HG03280 (cell line): ENCODE data around the gene FAM118B.
A peak's percentile ranks its signal among the peaks of the same experiment; 100 is the strongest.

Source experiments
- ATAC-seq: cut with Tn5 transposase; IDR thresholded peaks from one replicate; pipeline ENCODE4 v1.9.1; 2021; ENCODE audit warnings: mild to moderate bottlenecking, moderate library complexity; ENCODE audit not compliant: unreplicated experiment

FAM118B gene

DNA sequence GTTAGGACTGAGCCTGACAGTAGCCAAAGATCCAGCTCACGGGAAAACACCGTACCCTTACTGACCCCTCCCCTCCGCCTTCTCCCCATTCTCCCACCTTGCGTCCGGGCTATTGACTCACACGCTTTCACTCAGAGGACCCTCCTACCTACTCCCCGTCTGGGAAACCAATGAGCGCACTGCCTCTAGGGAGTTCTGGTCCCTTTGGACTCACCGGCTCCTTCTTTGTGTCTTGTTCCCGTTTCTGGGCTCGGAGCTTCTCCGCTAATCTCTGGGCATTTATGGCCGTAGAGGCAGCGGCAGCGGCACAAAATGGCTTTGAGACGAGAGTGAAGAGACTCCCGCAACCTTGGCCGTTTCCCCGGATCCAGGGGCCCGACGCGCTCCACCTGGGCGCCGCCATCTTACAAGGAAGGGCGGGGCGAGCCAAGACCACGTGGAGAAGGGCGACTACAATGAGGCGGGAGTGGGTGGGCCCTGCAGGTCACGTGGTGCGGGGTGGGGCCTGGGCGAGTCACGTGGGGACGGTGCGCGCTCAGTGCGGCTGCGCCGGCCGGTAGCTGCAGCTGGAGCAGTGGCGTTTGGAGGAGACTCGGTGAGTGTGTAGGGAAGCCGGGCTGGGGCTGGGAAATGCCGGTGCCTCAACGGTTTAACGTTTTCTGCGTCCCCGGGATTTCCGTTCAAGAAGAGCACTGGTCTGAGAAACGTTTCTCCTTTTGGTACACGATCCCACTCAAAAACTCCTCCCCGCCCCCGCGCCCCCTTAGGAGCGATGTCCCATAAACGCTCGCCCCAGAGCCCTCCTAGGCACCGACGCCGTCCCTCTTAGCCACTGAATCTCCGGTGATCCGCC lies at the start of gene FAM118B, which contains the start of gene RPUSD4:
TSS of gene FAM118B (plus strand) at position 547 of the 853 bp plus-strand sequence. CDS start 23,220 bp downstream, outside the sequence.
TSS of gene RPUSD4 (minus strand) at position 415 of the 853 bp plus-strand sequence. CDS start at position 403, 12 bp downstream.
- peak; percentile 96 for ATAC-seq

DNA sequence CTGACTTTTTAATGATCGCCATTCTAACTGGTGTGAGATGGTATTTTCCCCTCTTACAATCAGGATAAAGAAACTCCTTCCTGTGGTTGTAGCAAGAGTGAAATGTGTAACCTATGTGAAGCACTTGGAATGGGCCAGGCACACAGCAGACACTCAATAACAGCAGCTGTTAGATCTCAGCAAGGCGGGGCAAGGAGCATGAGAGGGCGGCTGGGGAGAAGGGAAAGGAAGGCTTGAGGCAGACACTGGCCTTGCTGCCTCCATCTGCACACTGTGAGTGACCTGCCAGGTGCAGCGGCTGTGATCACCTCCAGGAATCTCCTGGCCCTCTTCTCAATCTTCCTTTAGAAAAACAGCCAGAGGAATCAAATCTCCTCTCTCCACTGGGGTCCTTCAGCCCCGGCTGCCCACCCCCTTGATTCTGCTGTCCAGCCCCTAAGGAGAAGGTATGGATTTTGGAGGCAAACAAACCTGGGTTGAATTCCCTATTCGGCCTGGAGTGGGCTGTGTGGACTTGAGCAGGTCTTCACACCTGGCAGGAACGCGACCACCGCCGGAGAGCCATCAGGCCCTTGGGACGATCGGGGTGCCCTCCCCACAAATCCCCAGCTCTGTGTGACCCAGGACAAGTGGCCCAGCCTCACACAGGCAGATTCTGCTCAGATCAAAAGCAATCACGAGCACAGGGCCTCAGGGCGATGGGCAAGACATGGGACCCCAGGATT lies 49.1 kb upstream of the FAM118B start:
- ATAC-seq, result no peak

DNA sequence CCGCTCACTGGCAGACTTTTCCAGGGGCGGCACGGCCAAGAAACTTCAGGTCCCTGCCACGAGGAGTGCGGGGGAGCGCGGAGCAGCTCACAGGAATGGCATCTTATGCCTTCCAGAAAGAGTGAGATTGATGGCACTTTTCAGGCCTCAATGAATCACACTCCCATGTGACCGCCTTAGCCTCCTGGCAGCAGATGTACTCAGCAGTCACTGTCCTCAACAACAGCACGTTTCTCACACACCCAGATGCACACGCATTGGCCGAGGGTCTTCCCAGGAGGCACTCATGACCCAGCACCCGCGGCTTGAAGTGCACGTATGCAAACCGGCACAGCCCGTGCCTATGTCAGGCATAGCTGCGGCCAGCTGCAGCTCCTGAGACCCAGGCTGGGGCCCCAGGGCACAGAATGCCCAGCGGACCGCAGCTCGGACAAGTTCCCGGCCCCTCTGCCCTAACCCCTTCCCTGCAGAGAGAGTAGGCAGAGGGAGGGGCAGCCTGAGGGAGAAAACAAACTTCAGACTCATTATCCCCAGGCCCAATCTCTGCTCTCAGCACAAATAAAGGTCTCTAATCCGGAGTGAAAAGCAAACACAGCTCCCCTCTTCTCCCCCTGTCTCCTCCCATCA lies 48.4 kb upstream of the FAM118B start:
- ATAC-seq, result no peak

DNA sequence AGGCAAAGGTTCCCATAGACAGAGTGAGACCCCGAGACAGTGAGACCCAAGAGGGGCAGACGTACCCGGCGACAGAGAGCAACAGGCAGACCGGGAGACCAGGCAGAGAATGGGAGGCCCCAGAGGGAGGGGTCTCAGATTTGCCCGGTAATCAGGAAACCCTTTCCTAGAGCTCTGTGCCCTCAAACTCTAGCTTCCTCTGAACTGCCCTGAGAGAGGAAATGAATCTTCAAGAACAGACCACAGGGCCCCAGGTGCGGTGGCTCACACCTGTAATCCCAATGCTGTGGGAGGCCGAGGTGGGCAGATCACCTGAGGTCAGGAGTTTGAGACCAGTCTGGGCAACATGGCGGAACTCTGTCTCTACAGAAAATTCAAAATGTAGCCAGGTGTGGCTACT lies 47.8 kb upstream of the FAM118B start:
- no peak for ATAC-seq

DNA sequence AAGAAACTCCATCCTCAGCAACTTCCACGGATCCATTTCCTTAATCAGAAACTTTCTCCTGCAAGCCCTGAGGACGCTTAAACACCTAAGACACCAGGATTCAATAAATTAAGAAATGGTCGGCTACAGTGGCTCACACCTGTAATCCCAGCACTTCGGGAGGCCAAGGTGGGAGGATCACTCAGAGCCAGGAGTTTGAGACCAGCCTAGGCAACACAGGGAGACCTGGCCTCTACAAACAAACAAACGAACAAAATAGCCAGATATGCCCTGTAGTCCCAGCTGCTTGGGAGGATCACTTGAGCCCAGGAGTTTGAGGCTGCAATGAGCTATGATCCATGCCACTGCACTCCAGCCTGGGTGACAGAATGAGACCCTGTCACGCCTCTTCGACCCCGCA lies 46.8 kb upstream of the FAM118B start:
- ATAC-seq, result no peak

DNA sequence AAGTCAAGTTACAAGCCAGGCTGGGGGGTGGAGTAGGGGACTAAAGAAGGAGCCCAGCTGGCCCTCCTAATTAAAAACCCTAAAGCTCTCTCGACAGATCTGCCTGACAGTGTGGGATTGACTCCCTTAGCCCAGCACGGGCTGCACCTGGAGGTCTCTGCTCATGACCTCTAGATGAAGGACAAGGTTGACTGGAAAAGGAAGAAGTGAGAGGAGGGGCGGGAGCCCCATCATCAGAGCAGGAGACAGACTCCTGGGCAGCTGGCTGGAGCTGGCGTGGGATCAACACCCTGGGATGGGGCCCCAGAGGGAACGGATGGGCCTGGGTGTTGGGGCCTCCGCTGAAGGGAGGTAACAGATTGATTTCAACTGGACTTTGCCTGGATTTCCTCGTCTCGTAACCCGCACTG lies 46.3 kb upstream of the FAM118B start:
- no peak for ATAC-seq

DNA sequence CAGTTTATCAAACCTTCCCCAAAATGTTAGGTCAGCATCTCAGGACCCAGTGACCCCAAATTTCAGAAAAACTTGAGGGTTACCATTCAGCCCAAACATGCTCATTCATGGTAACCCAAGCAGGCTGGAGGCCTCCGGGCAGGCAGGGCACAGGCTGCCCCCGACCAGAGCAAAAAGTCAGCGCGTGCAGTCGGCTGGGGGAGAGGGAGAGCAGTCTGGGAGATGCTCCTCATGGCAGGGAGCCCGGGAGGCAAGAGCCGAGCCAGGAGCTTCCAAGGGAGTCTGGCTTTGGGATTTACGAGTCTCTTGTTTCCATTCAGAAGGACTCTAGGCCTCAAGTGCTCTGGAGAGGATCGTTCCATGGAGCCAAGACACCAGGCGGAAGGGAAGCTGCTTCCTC lies 45.8 kb upstream of the FAM118B start:
- no peak for ATAC-seq

DNA sequence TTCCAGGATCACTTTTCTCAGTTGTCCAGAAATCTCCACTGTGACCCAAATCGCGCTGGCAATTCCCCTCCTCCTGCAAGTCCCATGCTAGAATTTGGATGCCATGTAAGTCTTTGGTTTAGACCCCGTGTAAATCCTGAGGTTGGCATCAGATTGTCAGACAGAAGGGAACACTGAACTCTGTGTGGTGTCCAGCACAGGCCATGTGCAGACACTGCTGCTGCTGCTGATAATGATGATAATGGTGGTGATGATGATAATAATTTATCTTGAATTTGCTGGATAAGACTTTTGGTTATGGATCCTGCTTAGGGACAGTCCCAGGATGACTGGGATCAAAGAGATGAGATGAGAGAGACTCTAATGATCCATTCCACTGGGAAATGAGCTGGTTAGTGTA lies 45.2 kb upstream of the FAM118B start:
- no peak for ATAC-seq

DNA sequence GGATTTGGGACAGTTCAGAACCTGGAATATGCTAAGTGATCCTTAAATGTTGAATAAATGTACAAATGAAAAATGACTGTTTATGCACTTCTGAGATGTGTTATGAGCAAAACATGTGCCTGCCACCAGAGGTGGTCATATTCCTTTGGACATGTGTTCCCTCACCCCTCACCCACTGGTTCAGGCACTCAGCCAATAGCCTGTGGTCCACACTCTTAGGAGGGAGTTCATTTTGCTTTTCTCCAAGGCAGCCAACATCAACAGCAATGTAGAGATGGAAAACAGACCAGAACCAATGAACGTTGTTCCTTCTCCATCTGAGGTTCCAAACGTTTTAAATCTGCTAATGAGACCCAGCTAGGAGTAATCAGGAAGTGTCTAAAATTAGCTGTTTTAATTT lies 44.1 kb upstream of the FAM118B start:
- ATAC-seq, result no peak

DNA sequence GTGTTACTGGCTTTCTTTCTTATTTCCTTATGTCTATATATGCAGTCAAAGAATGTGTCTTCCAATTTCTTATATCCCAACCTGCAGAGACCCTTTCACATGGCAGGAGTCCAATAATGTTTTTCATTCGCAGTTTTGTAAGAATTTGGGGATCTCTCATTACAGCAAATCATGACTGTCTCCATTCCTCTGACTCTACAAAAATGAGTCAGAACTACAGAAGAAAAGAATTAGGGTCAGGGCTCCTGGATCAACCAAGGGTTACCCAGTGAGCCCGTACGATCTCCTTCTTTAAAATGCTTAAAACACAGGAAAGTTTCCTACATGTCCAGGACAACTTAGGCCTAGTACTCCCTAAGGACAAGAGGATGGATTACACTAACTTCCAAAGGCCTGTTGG lies 42.3 kb upstream of the FAM118B start:
- no peak for ATAC-seq

DNA sequence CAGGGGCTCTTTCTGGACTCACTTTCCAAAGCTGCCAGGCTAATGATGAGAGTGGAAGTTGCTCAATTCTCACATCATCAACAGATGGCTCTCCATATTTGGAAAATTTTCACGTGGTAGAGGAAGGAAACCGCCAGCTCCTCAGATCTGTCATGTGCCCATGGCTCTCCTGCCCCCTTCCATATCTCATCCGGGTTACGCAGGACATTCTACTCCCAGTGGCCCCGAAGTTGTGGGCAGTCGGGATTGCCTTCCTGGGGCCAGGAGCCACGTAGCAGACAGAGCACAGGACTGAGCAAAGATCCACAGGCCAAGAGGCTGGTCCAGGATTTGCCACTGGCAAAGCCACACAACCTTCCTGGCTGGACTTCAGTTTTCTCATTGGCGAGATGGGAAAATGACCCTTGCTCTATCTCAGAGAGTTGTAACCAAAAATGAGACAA lies 39.0 kb upstream of the FAM118B start:
- no peak for ATAC-seq

DNA sequence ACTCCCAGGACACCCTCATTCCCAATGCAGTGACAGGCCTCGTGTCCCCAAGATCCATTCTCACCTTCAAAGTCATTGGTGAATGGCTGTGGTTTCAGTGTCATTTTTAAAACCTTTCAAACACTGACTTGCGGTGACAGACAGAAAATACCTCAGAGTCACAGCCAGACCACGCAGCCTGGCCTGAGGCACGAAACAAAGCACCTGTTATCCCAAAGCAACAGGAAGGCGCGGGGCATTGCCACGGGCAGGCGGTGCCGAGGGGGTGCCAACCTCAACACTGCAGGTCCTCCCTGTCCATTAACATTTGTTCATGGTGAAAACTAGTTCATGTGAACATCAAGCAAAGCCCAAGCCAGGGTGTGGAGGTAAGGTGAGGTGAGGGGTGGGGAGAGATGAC lies 38.3 kb upstream of the FAM118B start:
- ATAC-seq, result no peak

DNA sequence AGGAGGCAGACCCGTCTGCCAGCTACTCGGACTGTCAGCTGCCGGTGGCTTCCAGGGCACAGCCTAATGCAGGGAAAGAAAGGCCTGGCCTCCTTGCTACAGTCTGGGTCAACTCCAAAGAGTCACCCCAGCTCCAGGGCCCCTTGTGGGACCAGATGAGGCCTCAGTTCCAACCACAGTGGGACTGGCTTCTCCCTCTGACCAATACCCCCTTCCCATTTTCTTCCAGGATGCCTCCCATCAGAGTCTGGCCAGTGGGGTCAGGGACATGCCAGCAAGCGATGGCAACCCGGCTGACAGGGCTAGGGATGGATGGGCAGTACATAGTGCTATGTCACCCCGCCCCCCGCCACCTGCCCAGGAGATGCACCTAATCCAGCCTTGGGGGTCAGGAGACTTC lies 36.8 kb upstream of the FAM118B start:
- ATAC-seq, result no peak

DNA sequence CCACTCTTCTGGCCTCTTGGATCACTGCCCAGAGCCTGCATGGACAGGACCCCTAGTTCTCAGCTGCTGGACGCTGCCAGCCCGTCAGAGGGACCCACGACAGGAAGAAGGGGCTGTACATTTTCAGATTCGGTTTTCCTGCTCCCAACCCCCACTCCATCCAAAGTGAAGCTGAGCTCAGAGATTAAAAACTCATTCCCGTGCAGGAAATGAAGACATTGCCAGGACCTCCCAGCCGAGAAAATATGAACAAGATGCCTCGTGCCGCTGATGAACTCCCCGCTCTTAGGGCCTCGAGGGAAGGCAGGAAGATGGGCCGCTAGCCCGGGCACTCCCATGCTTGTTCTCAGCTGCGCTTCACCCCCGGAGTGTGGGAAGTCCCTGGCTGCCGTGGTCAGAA lies 36.2 kb upstream of the FAM118B start:
- no peak for ATAC-seq

DNA sequence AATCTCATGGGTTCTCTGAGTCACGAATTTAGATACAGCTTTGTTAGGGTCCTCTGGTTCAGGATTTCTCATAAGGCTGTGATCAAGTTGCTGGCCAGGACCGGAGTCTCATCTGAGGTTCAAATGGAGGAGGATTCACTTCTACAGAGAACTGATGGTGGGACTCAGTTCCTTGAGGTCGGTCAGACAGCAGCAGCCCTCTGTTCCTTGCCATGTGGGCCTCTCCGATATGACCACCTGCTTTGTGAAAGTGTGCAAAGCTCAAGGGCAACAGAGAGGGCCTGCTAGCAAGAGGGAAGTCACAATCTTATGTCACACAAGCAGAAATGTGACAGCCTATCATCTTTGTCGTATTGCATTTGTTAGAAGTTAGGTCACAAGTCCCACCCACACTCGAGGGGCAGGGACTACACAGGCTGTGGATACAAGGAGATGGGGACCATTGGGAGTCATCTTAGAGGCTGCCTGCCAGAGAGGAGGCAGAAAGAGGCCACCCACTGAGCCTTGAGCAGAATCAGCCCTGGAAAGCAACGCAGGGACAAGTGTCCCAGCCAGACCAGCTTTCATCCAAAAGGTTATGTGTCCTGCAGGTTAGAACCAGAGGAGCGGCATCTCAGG lies 34.6 kb upstream of the FAM118B start:
- ATAC-seq, result no peak

DNA sequence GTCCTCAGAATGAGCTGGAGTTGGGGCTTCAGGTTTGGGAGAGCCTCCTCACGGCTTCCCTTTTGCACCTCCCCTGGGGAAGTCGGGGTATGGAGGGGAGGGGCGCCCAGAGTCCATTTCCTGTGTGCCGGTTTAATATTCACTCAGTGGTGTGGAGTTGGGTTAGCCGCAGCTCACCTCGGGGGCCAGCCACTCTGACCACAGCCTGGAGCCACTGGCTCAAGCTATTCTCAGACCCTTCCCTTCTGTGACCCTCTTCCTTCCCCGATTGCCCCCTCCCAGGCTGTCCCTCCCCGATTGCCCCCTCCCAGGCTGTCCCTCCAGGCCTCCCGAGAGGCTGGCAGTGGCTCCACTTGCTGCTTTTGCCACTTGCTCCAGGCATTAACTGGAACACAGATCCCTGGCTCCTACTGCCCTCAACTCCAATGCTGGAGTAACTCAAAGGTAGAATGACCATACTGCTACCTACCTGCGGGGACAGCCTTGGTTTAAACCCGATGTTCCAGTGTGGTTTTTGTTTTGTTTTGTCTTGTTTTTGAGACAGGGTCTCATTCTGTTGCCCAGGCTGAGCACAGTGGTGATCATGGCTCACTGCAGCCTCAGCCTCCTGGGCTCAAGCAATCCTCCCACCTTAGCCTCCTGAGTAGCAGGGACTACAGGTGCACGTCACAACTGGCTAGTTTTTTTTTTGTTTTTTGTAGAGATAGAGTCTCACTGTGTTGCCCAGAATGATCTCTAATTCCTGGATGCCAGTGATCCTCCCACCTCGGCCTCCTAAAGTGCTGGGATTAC lies 29.4 kb upstream of the FAM118B start:
- no peak for ATAC-seq

DNA sequence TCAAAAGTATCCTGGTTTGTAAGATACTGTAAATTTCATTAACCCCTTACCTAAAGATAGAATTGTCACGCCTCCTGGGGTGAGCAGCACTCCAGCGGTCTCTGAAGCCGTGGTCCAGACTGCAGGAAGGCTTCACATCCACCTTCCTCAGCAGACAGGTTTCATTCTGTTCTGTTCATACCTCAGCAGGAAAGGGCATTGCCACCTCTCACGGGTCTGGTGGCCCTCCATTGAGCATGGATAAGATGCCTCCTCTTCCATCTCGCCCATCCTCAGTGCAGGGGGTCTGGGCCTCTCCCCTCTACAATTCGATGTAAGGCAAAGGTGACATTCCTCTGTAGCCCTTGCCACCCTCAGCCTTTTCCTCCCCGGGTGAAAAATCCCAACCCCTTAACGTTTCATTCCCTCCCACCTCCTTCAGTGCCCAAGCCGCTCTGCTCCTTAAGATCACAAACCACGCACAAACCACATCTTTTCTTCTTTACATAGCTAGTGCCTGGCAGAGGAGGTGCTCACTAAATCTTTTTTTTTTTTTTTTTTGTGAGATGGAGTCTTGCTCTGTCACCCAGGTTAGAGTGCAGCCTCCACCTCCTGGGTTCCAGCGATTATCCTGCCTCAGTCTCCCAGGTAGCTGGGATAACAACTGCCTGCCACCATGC lies 28.7 kb upstream of the FAM118B start:
- ATAC-seq, result no peak

DNA sequence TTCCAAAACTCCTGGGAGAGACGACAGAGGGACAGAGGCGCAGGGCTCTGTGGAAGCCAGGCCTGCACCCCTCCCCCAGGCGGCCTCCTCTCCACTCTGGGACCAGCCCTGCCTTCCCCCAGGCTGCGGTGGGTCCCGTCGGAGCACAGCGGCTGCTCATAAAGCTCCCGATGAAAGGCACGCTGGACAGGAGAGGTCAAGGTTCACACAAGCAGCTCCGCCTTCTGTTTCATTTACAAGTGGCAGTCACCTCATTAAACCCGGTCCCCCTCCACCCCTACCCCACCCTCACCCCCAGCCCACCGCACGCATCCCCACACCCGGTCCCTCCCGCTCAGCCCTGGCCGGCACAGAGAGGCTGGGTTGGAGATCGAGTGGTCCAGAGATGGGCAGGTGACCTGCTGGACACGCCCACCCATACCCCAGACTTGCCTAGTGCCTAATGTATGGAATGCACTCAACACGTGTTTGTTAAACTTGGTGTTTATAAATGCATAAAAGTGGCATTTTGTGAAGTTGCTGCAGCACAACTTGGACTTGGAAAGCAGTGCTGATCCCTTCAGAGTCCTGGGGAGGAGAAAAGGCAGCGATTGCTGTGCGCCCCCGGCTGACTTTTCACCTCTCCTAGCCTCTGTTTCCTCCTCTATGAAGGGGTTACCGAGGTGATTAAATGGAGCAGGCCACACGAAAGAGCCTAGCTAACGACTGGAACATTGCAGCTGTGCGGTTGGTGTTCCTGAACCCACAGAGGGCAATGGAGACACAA lies 26.1 kb upstream of the FAM118B start:
- no peak for ATAC-seq
